NCI-H345 (cell line): ENCODE measurements around the gene DDAH1.
"Not testable (repeated sequence)": the region's sequence is repeated elsewhere in the genome, so short reads cannot be mapped to it uniquely, and the experiment has no call there.

Experiments
- DNase-seq: peaks from one replicate; lab custom pipeline; 2025; lab: John Stamatoyannopoulos, UW

DDAH1 gene

GRCh38 chr1:85470130-85470529 is 5.2 kb upstream of the DDAH1 start:
- DNase-seq = not testable (repeated sequence)

DNA sequence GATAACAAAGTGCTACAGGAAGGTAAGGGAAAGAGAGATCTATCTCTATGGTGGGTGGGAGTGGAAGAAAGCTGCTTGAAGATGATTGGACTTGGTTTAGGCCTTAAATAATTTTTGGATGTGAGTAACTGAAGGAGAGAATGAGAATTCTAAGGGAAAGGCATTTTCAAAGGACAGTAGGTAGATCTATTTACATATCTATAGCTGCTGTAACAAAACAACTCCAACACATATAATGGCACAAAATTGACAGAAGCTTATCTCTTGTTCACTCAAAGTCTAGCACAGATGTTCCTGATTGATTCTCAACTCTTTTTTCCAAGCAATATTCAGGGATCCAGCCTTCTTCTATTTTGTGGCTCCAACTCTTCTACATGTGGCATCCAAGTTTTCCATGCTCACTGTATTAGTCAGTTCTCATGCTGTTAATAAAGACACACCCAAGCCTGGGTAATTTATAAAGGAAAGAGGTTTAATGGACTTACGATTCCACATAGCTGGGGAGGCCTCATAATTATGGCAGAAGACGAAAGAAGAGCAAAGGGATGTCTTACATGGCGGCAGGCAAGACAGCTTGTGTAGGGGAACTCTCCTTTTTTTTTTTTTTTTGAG is 3.1 kb upstream of the DDAH1 start:
- no peak for DNase-seq

DNA sequence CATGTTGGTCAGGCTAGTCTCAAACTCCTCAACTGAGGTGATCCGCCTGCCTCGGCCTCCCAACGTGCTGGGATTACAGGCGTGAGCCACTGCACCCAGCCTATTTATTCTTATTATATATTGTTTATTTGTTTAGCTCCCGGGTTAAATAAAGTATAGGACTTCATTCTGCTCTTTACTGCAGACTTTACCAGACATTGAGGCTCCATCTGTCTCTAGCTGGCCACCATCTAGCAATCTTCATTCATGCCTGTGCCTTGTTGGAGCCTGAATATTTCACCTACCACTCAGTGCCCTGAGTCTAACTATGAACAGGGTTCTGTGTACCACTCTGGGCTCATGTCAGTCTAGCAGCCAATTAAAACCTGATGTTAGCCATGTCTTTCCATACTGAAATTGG is 2.1 kb upstream of the DDAH1 start:
- no peak for DNase-seq

- no peak for DNase-seq
These were observed 801 bp upstream of the DDAH1 start for GRCh38 chr1:85465786-85466134.

DNA sequence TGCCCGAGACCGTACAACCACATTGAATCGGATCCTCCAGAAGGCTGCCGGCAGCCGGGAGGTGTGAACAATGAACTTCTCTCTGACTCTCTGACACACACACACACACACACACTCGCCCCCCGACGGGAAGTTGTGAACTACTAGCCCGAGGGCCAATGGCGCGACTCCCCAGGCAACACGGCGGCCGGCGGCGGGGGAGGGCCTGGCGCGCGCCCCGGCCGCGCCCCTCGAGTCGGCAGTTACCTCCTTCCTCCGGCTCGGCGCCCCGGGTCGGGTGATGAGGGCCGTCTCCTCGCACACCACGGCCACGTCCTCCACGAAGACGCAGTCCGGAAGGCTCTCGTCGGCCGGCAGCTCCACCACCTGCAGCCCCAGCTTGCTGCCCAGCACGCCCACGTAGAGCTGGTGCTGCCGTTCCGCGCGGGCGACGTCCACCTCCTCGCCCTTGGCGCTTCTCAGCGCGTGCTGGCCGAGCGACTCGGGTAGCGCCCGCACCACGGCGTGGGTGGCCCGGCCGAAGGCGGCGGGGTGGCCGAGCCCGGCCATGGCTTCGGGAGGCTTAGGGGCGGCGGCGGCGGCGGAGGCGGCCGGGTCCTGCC is 361 bp downstream of the DDAH1 start:
- DNase-seq = peak; percentile 63

- peak; percentile 50 for DNase-seq
These were observed 1.0 kb downstream of the DDAH1 start for GRCh38 chr1:85463731-85464496.

DNA sequence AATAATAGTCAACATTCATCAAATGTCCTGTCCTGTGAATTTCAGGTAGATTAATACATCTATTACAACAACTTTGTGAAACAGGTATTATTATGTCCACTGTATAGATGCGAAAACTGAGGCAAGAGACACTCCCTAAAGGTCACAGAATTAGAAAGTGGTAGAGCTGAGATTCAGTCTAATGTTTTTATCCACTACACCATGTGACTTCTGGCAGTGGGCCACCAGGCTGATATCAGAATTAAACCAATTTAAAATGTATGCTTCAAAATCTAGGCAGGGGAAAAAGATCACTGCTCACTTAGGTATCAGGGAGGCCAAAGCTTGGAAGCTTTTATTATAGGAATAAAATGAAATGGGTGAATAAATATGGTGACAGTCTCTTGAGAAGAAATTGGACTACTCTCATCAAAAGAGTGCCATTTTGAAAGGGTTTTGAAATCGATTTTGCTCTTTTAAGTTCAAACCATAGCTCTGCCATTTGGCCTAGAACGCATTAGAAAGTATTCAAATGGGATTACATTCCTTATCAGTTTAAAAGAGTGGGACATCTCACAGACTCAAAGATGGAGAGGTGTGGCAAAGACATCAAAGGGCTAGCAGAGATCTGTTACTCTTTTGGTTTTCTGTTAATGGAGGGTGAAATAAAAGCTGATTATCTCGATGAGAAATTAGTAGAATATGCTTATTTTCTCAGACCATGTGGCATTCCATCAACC is 1.9 kb downstream of the DDAH1 start:
- no peak for DNase-seq

DNA sequence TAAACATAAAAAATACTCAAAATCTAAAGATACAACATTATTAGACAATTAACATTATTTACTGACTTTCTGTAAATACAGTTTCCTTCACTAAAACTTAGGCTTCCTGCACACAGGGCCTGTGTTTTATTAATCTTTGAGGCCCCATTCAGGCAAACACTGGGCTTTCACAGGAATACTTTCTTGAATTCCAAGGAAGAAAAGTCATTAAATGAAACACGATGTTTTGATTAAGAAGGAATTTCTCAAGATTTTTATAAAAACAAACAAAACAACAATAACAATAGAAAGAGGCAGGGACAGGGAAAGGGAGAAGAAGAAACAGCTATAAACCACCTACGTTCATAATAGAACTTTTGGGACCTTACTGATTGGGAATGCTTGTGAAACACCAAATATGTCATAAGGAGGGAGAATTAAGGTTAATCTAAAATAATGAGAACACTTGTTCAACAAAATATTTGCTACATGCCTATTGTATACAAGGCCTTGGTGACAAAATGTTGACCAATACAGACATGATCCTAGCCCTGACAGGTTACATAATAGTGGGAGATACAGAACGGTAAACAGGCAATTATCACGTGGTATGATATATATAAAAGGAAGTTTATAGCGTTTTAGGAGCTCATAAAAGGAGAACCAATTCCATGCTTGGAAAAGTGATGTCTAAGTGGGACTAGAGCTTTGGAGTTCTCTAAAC is 3.6 kb downstream of the DDAH1 start:
- DNase-seq = no peak

- no peak for DNase-seq
These were observed 4.3 kb downstream of the DDAH1 start for GRCh38 chr1:85460555-85461088.

GRCh38 chr1:85459290-85459689 is 5.7 kb downstream of the DDAH1 start:
- no peak for DNase-seq

DNA sequence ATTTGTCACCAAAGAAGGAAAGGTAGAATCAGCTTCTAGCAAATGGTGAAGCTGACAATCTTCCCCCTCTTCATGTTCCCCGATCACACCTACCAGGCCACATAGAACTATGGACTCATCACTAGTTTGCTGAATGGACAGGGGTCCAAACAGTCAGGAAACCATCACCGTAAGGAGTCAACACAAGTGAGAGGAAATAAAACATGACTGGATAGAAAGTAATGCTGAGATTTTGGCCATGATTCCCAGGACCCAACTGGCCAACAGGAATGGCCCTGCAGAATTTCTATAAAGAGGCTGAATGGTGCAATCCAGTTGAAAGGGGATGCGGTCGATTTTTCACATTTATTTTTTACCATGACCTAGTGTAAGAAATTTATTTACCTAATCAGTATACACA is 10.7 kb downstream of the DDAH1 start:
- no peak for DNase-seq

GRCh38 chr1:85453640-85454194 is 11.2 kb downstream of the DDAH1 start:
- no peak for DNase-seq

- no peak for DNase-seq
These were observed 12.0 kb downstream of the DDAH1 start for GRCh38 chr1:85452948-85453347.

- DNase-seq = no peak
These were observed 13.6 kb downstream of the DDAH1 start for GRCh38 chr1:85451236-85451830.

DNA sequence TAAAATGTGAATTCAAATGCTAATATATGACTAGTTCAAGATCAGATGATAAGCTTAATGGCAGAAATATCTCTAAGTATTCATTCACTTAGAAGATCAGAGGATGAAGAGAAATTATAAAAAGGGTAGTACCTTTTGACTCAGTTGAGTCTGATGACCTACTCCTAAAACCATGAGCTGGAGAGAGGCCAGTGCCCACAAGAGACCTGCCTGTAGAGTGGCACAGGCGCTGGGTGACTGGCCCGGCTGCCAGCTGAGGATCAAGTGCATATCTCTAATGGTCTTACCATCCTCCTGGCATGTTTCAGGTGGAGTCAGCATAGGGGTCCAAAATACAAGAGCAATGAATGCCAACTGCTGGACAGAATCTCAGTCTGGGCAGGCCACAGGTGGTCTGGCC is 14.1 kb downstream of the DDAH1 start:
- DNase-seq = no peak

DNA sequence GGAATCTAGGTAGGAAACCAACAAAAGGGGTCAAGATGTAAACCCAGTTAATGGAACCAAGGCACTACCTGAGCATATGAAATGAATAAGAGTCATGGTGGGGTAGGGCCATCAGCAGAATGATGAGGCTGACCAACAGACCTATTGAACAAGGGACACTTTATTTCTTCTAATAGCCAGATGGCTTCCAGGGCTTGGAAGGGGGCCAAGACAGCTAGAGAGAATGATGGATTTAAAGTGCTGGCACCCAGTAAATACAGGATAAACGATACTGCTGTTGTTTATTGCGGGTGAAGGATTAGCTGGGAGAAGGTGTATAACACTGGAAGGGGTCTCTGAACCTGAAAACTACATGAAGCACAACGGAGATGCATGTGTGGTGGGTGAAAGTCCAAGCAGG is 15.6 kb downstream of the DDAH1 start:
- peak; percentile 24 for DNase-seq

DNA sequence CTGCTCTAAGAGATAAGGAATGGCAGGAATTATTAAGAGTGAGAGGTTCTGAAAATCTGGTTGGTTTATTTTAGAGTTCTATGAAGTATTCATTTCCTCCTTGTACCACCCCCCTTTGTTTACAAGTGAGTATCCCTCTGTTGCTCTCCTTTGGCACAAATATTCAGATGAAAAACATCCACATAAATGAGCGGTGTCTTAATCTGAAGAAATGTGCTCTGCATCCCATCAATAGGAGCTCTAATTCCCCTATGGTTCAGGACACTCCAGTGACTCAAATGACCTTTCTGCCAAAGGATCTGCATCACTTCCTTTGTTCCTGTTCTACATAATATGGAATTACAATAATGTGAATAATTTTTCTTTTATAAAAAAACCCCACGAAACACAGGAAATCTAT is 16.6 kb downstream of the DDAH1 start:
- DNase-seq = no peak

- no peak for DNase-seq
These were observed 17.7 kb downstream of the DDAH1 start for GRCh38 chr1:85447006-85447943.

GRCh38 chr1:85445906-85446305 is 19.1 kb downstream of the DDAH1 start:
- DNase-seq = no peak

DNA sequence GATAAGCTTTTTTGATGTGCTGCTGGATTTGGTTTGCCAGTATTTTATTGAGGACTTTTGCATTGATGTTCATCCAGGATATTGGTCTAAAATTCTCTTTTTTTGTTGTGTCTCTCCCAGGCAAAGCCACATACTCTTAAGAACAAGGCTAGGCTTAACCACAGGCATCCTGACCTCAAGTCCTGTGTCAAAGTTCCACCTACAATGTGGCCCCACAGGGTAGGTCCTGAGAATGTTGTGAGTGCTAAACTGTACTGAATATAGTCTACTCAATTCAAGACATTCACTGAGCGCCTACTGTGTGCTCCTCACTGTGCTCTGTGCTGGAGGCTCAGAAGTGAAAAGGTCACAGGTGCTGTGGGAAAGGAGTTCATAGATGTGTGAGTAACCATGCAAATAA is 20.6 kb downstream of the DDAH1 start:
- DNase-seq = no peak
